Lung (tissue), 12 donors: Measurements from ENCODE around the gene NELL2. TPM values are rescaled to one million over a fixed set of nuclear protein-coding genes. Genes with fewer than 3 reads are reported as not detected.

Experiments
- ATAC-seq: fragments of 200-7000 bp; cut with Tn5 transposase; one replicate; pipeline ENCODE4 v1.9.1; 2020; ENCODE audit warnings: moderate number of reproducible peaks; ENCODE audit not compliant: insufficient read depth, low FRiP score
- DNase-seq, 3 donors: peaks; one replicate each; pipeline ENCODE4 v3.0.0-alpha.2; 2013 to 2017
- H3K27ac ChIP-seq, 2 donors: one replicate each; pipeline ENCODE4 v1.5.1; 2013; ENCODE audit warnings: mild to moderate bottlenecking in 2 of 2, moderate library complexity in 2 of 2, control low read depth in 1 of 2, inconsistent platforms in 1 of 2, low read depth in 1 of 2, low read length in 1 of 2
- H3K27me3 ChIP-seq, 3 donors: one replicate each; pipeline ENCODE4 v1.5.1; 2013; ENCODE audit warnings: low read length in 2 of 3; ENCODE audit not compliant: control insufficient read depth in 3 of 3, insufficient read depth in 3 of 3
- H3K36me3 ChIP-seq, 4 donors: one replicate each; pipeline ENCODE4 v1.5.1; 2013; ENCODE audit warnings: low read length in 4 of 4, mild to moderate bottlenecking in 1 of 4, moderate library complexity in 1 of 4; ENCODE audit not compliant: control insufficient read depth in 4 of 4, insufficient read depth in 4 of 4
- H3K4me1 ChIP-seq, 5 donors: one replicate each; pipeline ENCODE4 v1.5.1; 2013; ENCODE audit warnings: low read length in 5 of 5, mild to moderate bottlenecking in 2 of 5, moderate library complexity in 1 of 5; ENCODE audit not compliant: control insufficient read depth in 5 of 5, insufficient read depth in 5 of 5
- H3K4me3 ChIP-seq: one replicate; pipeline ENCODE4 v1.5.1; 2013; ENCODE audit warnings: mild to moderate bottlenecking, control low read depth, moderate library complexity
- H3K9ac ChIP-seq, 2 donors: one replicate each; pipeline ENCODE4 v1.5.1; 2013; ENCODE audit warnings: low read length in 2 of 2, control low read depth in 1 of 2; ENCODE audit not compliant: insufficient read depth in 1 of 2
- H3K9me3 ChIP-seq, 4 donors: one replicate each; pipeline ENCODE4 v1.5.1; 2013; ENCODE audit warnings: low read length in 3 of 4, mild to moderate bottlenecking in 1 of 4, moderate library complexity in 1 of 4; ENCODE audit not compliant: control insufficient read depth in 4 of 4, insufficient read depth in 3 of 4
- CTCF ChIP-seq: IDR thresholded peaks from 2 replicates; pipeline ENCODE4 v1.5.1; 2012; ENCODE audit warnings: mild to moderate bottlenecking; ENCODE audit errors: control extremely low read depth, extremely low read depth
- WGBS, 2 donors: extraction: QIAGEN DNeasy Blood & Tissue Kit; methylation state at CpG; one replicate each; pipeline ENCODE4 v1.1.7; 2013; 5-methylcytosine and 5-hydroxymethylcytosine counted together
- polyA plus RNA-seq, 2 donors: library from polyadenylated mRNA; stranded (reverse); fragments of 200-250 nt; gene quantifications; one replicate each; pipeline ENCODE4 v1.2.1, GENCODE V29; 2013
- total RNA-seq, 2 donors: library from RNA; depleted of rRNA in 1 of 2; stranded (reverse); fragments of >200 nt in 1 of 2; gene quantifications; one replicate each; pipeline ENCODE4 v1.2.1, GENCODE V29; 2014 to 2021
- donor health status: control.
- donor health status: control.
- donor health status: Bipolar disorder and iron deficiency.
- donor health status: healthy.
- donor health status: DM: yes; HTN: yes; CAD: no.

Gene NELL2
- total and polyA plus RNA-seq, 4 donors = 2.2 to 15.9 (median 8.6) TPM

GRCh38 chr12:44589697-44590096 is 286.4 kb downstream of the NELL2 start:
- Histone ChIP-seq H3K4me3 (no peak overlapping the region), H3K9me3 (no peaks in the 10 kb centered on the region), H3K36me3 (no peaks in the 10 kb centered on the region), H3K9ac (no peak overlapping the region), H3K27ac (no peak overlapping the region), H3K27me3 (no peaks in the 10 kb centered on the region), H3K4me1 (no peaks in the 10 kb centered on the region)
- TF ChIP-seq CTCF = no peak
- no peak for ATAC-seq
- no peak for DNase-seq

- H3K27me3 ChIP-seq = no peaks in the 10 kb centered on the region
- DNase-seq (no peak), ATAC-seq (no peak)
- H3K9me3 ChIP-seq = no peaks in the 10 kb centered on the region
- WGBS, 2 donors = 89 to 93% methylated on average over 1 of the region's 1 CpG
- no peak for TF ChIP-seq CTCF
- no peaks in the 10 kb centered on the region for H3K4me1 ChIP-seq
- H3K36me3 ChIP-seq = no peaks in the 10 kb centered on the region
- no peak overlapping the region for H3K9ac ChIP-seq
- H3K4me3 ChIP-seq = no peak overlapping the region
- H3K27ac ChIP-seq = no peak overlapping the region
These were observed 287.5 kb downstream of the NELL2 start for GRCh38 chr12:44588651-44589050.

GRCh38 chr12:44584625-44585024 is 291.5 kb downstream of the NELL2 start:
- no peak overlapping the region for H3K4me3 ChIP-seq
- WGBS, 2 donors = 78 to 79% methylated on average over 2 of the region's 2 CpGs
- ATAC-seq (no peak), DNase-seq (no peak)
- H3K9ac ChIP-seq = no peak overlapping the region
- no peaks in the 10 kb centered on the region for H3K9me3 ChIP-seq
- H3K27ac ChIP-seq = no peak overlapping the region
- no peaks in the 10 kb centered on the region for H3K27me3 ChIP-seq
- no peak for TF ChIP-seq CTCF
- no peaks in the 10 kb centered on the region for H3K4me1 ChIP-seq
- H3K36me3 ChIP-seq = no peaks in the 10 kb centered on the region

GRCh38 chr12:44582521-44582920 is 293.6 kb downstream of the NELL2 start:
- Histone ChIP-seq H3K4me1 (no peaks in the 10 kb centered on the region), H3K27ac (no peak overlapping the region), H3K4me3 (no peak overlapping the region), H3K27me3 (no peaks in the 10 kb centered on the region), H3K9me3 (no peaks in the 10 kb centered on the region), H3K36me3 (no peaks in the 10 kb centered on the region), H3K9ac (no peak overlapping the region)
- ATAC-seq = no peak
- 85 to 87% methylated on average over 3 of the region's 3 CpGs for WGBS, 2 donors
- no peak for DNase-seq
- TF ChIP-seq CTCF = no peak
